GM19468 (cell line): ENCODE results near the gene ZNF790.

Source experiments
- ATAC-seq: cut with Tn5 transposase; IDR thresholded peaks from one replicate; pipeline ENCODE4 v1.9.1; 2021; ENCODE audit warnings: mild to moderate bottlenecking, moderate library complexity, moderate number of reproducible peaks; ENCODE audit not compliant: unreplicated experiment; ENCODE audit errors: extremely low read depth

ZNF790 gene

DNA sequence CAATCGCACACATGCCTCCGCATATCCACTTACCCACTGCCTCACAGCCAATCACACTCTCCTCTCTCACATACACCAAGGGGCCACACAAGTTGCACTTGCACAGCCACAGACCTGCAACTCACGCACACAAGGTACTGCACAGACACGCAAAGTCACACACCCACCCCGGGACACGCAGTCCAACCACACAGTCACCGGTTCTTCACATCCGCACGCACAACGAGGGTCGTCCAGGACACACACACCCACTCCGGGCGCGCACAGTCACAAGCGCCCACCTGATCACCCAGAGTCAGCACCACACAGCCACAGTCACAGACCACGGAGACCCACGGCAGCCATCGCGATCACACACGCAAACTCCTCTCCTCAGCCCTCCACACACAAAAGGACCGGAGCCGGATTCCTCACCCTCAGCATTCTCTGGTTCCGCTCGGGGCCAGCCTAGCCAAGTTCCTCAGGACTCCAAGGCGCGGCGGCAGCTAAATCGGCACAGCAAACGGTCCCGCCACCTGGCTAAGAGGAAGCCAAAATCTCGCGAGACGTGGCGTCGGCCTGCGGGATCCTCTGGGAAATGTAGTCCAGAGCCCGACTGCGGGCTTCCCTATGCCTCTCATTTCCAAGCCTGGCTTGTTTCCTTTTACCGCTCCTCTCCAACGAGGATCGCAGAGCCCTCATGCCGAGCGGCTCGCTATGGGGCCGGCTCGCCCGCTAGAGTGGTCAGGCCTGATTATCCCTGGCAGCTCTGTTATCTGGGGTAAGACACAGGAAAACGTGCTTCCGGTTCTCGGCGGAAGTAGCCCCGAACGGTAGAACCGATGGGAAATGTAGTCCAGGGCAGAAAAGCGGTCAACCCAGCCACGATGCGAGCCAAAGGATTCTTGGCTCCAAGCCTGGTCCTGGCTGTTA, 65.6 kb downstream of the ZNF790 start, which contains the start of gene ZNF850:
ZNF850 (minus strand) TSS at position 497 of the 912 bp plus-strand sequence. CDS start 10,201 bp downstream, outside the sequence.
- ATAC-seq, result peak; percentile 71

DNA sequence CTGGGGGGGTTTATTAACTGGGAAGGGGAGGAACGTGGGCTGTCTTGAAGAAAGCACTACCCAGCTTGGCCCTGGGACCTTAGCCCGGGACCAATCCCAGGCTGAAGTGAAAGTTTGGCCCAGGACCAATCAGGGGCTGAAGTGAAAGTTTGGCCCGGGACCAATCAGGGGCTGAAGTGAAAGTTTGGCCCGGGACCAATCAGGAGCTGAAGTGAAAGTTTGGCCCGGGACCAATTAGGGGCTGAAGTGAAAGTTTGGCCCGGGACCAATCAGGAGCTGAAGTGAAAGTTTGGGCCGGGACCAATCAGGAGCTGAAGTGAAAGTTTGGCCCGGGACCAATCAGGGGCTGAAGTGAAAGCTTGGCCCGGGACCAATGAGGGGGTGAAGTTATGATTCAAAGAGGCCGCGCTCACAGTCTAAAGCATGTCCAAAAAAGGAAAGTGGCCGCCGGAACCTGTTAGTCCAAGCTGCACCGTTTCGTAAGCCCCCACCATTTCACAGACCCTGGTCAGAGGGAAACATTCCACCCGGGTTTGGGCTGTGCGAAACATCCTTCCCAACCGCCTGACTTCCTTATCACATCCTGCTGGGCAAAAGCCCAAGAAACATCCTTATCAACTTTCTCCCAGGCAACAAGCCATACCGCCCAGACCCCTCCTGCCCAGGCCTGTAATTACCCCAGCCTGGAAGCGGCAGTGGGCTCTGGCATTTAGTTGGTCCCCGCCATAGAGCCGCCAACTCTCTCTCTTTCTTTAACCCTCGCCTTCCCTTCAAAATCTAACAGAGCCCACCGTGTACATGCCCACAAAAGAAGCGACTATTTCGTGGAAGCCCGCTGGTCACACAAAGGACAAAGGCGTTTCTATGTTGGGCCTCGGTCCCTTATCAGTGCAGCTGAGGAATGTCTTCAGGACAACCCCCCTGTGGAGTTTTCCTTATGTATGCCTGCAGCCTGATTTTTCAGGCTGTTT, 66.6 kb downstream of the ZNF790 start:
- no peak for ATAC-seq
